A549 (cell line): ENCODE results near the gene SMIM8. TPM values are rescaled to one million over a fixed set of nuclear protein-coding genes. Genes with fewer than 3 reads are reported as not detected.
A peak's percentile ranks its signal among the peaks of the same experiment; 100 is the strongest.

Experiments used
- ATAC-seq, 2 experiments: fragments of 200-7000 bp in 1 of 2; fragments of >200 bp in 1 of 2; cut with Nextera tagmentation in 1 of 2; cut with Tn5 transposase in 1 of 2; 3 replicates each; pipeline versions ENCODE4 v1.8.0 to v1.9.1; 2018 to 2020; ENCODE audit warnings: mild to moderate bottlenecking in 1 of 2, moderate library complexity in 1 of 2
- CTCF ChIA-PET: fragments of 300-600 bp; sonication (Branson Sonifier 250); formaldehyde crosslinking; extraction: SDS; loops from one replicate; lab custom pipeline; 2021; ENCODE audit warnings: antibody characterized with exemption, inconsistent platforms; lab: Yijun Ruan, JAX
- POLR2A ChIA-PET: fragments of 350-600 bp; formaldehyde crosslinking; extraction: SDS; loops from one replicate; lab custom pipeline; 2021; ENCODE audit warnings: antibody characterized with exemption, inconsistent platforms; lab: Yijun Ruan, JAX
- DNase-seq, 2 experiments: peaks; one replicate each; pipeline versions ENCODE4 v3.0.0 to v3.0.0-alpha.2; 2011 to 2016; ENCODE audit warnings: low read depth in 1 of 2, low spot score in 1 of 2
- FAIRE-seq: peaks from 2 replicates; lab custom pipeline; 2011; peaks lifted over from hg19 to GRCh38; lab: Jason Lieb, UNC
- H3K27ac ChIP-seq, 2 experiments: fragments of >200 bp; sonication (Bioruptor Twin); formaldehyde crosslinking; 3 replicates each; pipeline ENCODE4 v1.5.1; 2016 to 2017
- H3K4me1 ChIP-seq: fragments of >200 bp; sonication (Bioruptor Twin); formaldehyde crosslinking; 3 replicates; pipeline ENCODE4 v1.6.1; 2016
- H3K4me2 ChIP-seq: fragments of >200 bp; sonication (Bioruptor Twin); formaldehyde crosslinking; 3 replicates; pipeline ENCODE4 v1.6.1; 2016
- H3K4me3 ChIP-seq: fragments of >200 bp; sonication (Bioruptor Twin); formaldehyde crosslinking; 3 replicates; pipeline ENCODE4 v1.5.1; 2016
- H3K9me3 ChIP-seq: fragments of >200 bp; sonication (Bioruptor Twin); formaldehyde crosslinking; 3 replicates; pipeline ENCODE4 v1.6.1; 2016
- BCL3 ChIP-seq: fragments of >200 bp; sonication (Bioruptor Twin); formaldehyde crosslinking; IDR thresholded peaks from 3 replicates; pipeline ENCODE4 v1.6.1; 2016
- CEBPB ChIP-seq, 2 experiments: fragments of >200 bp in 1 of 2; sonication (Bioruptor Twin) in 1 of 2; formaldehyde crosslinking in 1 of 2; IDR thresholded peaks; 2 replicates each; pipeline ENCODE4 v1.6.1; 2012 to 2016
- CHD2 ChIP-seq: fragments of 150-350 bp; IDR thresholded peaks from 2 replicates; pipeline ENCODE4 v1.6.1; 2014; ENCODE audit warnings: low read length; ENCODE audit not compliant: partially characterized antibody
- CTCF ChIP-seq: fragments of >200 bp; sonication (Bioruptor Twin); formaldehyde crosslinking; IDR thresholded peaks from 3 replicates; pipeline ENCODE4 v1.5.1; 2016
- EHF ChIP-seq: fragments of 250-450 bp; sonication (Bioruptor Pico); IDR thresholded peaks from 2 replicates; pipeline ENCODE4 v1.5.0; 2020; ENCODE audit warnings: mild to moderate bottlenecking
- ESRRA ChIP-seq: fragments of 150-350 bp; IDR thresholded peaks from 2 replicates; pipeline ENCODE4 v1.6.1; 2014; ENCODE audit warnings: mild to moderate bottlenecking, low read length, borderline replicate concordance
- GATA3 ChIP-seq: IDR thresholded peaks from 2 replicates; pipeline ENCODE4 v1.6.1; 2012; ENCODE audit warnings: borderline replicate concordance
- JUN ChIP-seq, 2 experiments: fragments of >200 bp; sonication (Bioruptor Twin); formaldehyde crosslinking; IDR thresholded peaks; 2 replicates in 1 of 2; 3 replicates in 1 of 2; pipeline ENCODE4 v1.6.1; 2016 to 2017
- MAFK ChIP-seq: fragments of 450-650 bp; IDR thresholded peaks from 2 replicates; pipeline ENCODE4 v1.6.1; 2014; ENCODE audit not compliant: partially characterized antibody
- MAX ChIP-seq: IDR thresholded peaks from 2 replicates; pipeline ENCODE4 v1.6.1; 2012
- NR3C1 ChIP-seq: fragments of >200 bp; sonication (Bioruptor Twin); formaldehyde crosslinking; IDR thresholded peaks from 3 replicates; pipeline ENCODE4 v1.6.1; 2017
- PBX3 ChIP-seq: IDR thresholded peaks from 2 replicates; pipeline ENCODE4 v1.6.1; 2012
- PHF8 ChIP-seq: fragments of 200-600 bp; sonication (generic); IDR thresholded peaks from 2 replicates; pipeline ENCODE4 v1.6.1; 2016; ENCODE audit warnings: low read depth, mild to moderate bottlenecking, antibody characterized with exemption, moderate library complexity, borderline replicate concordance
- POLR2A ChIP-seq: IDR thresholded peaks from 2 replicates; pipeline ENCODE4 v1.6.1; 2012; ENCODE audit warnings: mild to moderate bottlenecking, low read length
- RAD21 ChIP-seq, 2 experiments: fragments of >200 bp in 1 of 2; sonication (Bioruptor Twin) in 1 of 2; formaldehyde crosslinking in 1 of 2; IDR thresholded peaks in 1 of 2; conservative IDR thresholded peaks in 1 of 2; 2 replicates in 1 of 2; 3 replicates in 1 of 2; pipeline ENCODE4 v1.6.1; 2012 to 2018; ENCODE audit warnings: inconsistent platforms in 1 of 2
- RCOR1 ChIP-seq: fragments of 150-350 bp; IDR thresholded peaks from 2 replicates; pipeline ENCODE4 v1.6.1; 2014; ENCODE audit warnings: antibody characterized with exemption, low read length, low read depth
- TP53 ChIP-seq: fragments of 250-450 bp; sonication (Bioruptor Pico); IDR thresholded peaks from 2 replicates; pipeline ENCODE4 v1.5.0; 2021; ENCODE audit warnings: mild to moderate bottlenecking, moderate library complexity
- WGBS: methylation state at CpG from one replicate; pipeline ENCODE4 v1.1.6; 2017; ENCODE audit errors: missing lambda C conversion rate; 5-methylcytosine and 5-hydroxymethylcytosine counted together
- polyA minus RNA-seq: library from RNA; depleted of rRNA, polyadenylated mRNA; stranded (reverse); fragments of >200 nt; gene quantifications from 2 replicates; pipeline ENCODE4 v1.2.3, GENCODE V29; 2011; rRNA and poly(A)+ RNA removed
- polyA plus RNA-seq, 4 experiments: library from polyadenylated mRNA; depleted of rRNA in 3 of 4; stranded (reverse); fragments of >200 nt; fragmentation: RNase III in 1 of 4; extraction: RNeasy Plus Mini Kit Qiagen cat#74134 plus additional on column Dnase treatment in 1 of 4; gene quantifications; 2 replicates in 3 of 4; 3 replicates in 1 of 4; pipeline ENCODE4 v1.2.3, GENCODE V29; 2011 to 2017

Gene SMIM8
- polyA plus RNA-seq (2011; rRNA removed) (4.7 and 6.9 TPM in 2 replicates), polyA plus RNA-seq (2017; fragmentation: RNase III; extraction: RNeasy Plus Mini Kit Qiagen cat#74134 plus additional on column Dnase treatment) (2.8 to 3.1 TPM (median 2.9 TPM) in 3 replicates), polyA minus RNA-seq (1.4 TPM in 2 replicates)
- polyA plus RNA-seq (2012; cell fraction: cytosol; rRNA removed) = 1.2 TPM in 2 replicates
- polyA plus RNA-seq (2012; cell fraction: nucleus; rRNA removed) = 0.85 and 1.6 TPM in 2 replicates

GRCh38 chr6:87322304-87323212, at the start of gene SMIM8:
Gene SMIM8 (plus strand): TSS chr6:87322588. CDS start chr6:87337032, 14,444 bp downstream.
- DNase-seq (peak; percentile 64 to 76), ATAC-seq (peak; percentile 97 to 100), FAIRE-seq (no peak)
- ChIA-PET CTCF (interaction anchor here (0.7 to 1.6 kb wide), 6 partner anchors 9 to 384 kb away, joined by 3 to 7 read pairs (median 4); no protein-coding TSS in a partner anchor), POLR2A (no interaction called here)
- peak; percentile 76 for TF ChIP-seq POLR2A
- TF ChIP-seq MAX = peak; percentile 43; the same call in 1 of the 2 replicates
- TF ChIP-seq NR3C1 = no peak
- TF ChIP-seq TP53 (CRISPR knock-in tag) = no peak
- TF ChIP-seq BCL3 = 0 out of 3 replicates have a peak, but pooled peaks have one; percentile 47
- no peak for TF ChIP-seq PBX3
- peak in 1 of 2 experiments; percentile 66; a peak in 2 of 5 replicates for TF ChIP-seq JUN (IDR thresholded peaks at IDR 0.05)
- peak in 1 of 2 experiments; percentile 14; a peak in 1 of 5 replicates for TF ChIP-seq RAD21 (conservative IDR thresholded peaks at IDR 0.05 in 1 of 2, IDR thresholded peaks at IDR 0.05 in 1 of 2)
- TF ChIP-seq EHF (CRISPR knock-in tag) = no peak
- TF ChIP-seq CTCF = peak; percentile 84
- TF ChIP-seq GATA3 = no peak
- TF ChIP-seq ESRRA = no peak
- no peak for TF ChIP-seq MAFK
- 0 out of 2 replicates have a peak, but pooled peaks have one; percentile 30 for TF ChIP-seq PHF8
- TF ChIP-seq CHD2 = no peak
- peak within 1 kb of the TSS; percentile 58 for H3K4me2 ChIP-seq
- H3K4me1 ChIP-seq = no peaks in the 10 kb centered on the region
- H3K4me3 ChIP-seq = peak within 1 kb of the TSS; percentile 72
- H3K27ac ChIP-seq = peak within 1 kb of the TSS; percentile 73 to 94
- no peaks in the 10 kb centered on the region for H3K9me3 ChIP-seq
- 8% methylated on average over 25 of the region's 60 CpGs for WGBS

- TF ChIP-seq PBX3 = no peak
- no peak for TF ChIP-seq CEBPB (IDR thresholded peaks at IDR 0.05)
- TF ChIP-seq GATA3 = no peak
- TF ChIP-seq RCOR1 = no peak
- Histone ChIP-seq H3K4me1 (no peaks in the 10 kb centered on the region), H3K4me3 (no peak overlapping the region), H3K9me3 (no peaks in the 10 kb centered on the region), H3K27ac (no peak overlapping the region), H3K4me2 (no peak overlapping the region)
- POLR2A ChIA-PET = no interaction called here
- 86% methylated on average over 7 of the region's 7 CpGs for WGBS
- CTCF ChIA-PET = no interaction called here
- no peak for DNase-seq
- FAIRE-seq = no peak
- no peak; a peak in 1 of 6 replicates for ATAC-seq
These were observed 47.6 kb upstream of the SMIM8 start for GRCh38 chr6:87274660-87275274.
